Measurements from ENCODE around the gene FGD5. TPM values are rescaled to one million over a fixed set of nuclear protein-coding genes. Genes with fewer than 3 reads are reported as not detected.

The FGD5 gene
- total and polyA plus RNA-seq, 9 of the 15 experiments (the other 6 are each of a cell fraction or from before 2014, with no cell fraction given): 0.18 TPM; not detected in 8

- TF ChIP-seq C11orf30 (IDR thresholded peaks at IDR 0.05; ENCODE audit: low read depth): no peak
- no peak for TF ChIP-seq MAFG (tag; conservative IDR thresholded peaks at IDR 0.05)
These were observed 16.9 kb upstream of the FGD5 start (continued) for GRCh38 chr3:14801668-14802380.

GRCh38 chr3:14802381-14802731, 16.4 kb upstream of the FGD5 start:
- intact Hi-C loops (cut with micrococcal nuclease) (no loop called here), in situ Hi-C loops (cut with MboI) (no loop called here)
- no TSS peak for BruUV-seq (replicated peaks)
- peaks cover 0 to 5% of the 10 kb centered on the region in 2 experiments; a peak in 3 of 5 replicates for H3K4me1 ChIP-seq (replicated peaks in 1 of 2; ENCODE audit: control insufficient read depth in 2 of 2, insufficient read depth in 2 of 2, low read length in 2 of 2)
- no peak for TF ChIP-seq ZNF766 (CRISPR knock-in tag; conservative IDR thresholded peaks at IDR 0.05)
- no peak for DNase-seq (ENCODE audit: extremely low read depth in 1 of 4, low spot score in 3 of 4)
- POLR2A ChIA-PET: interaction anchor here (0.6 to 1.0 kb wide), 3 partner anchors 20 to 983 kb away, joined by 3 read pairs; no protein-coding TSS in a partner anchor
- no peaks in the 10 kb centered on the region for H3K79me2 ChIP-seq (ENCODE audit: control insufficient read depth, insufficient read depth, low read length)
- H3K9ac ChIP-seq (ENCODE audit: insufficient read depth in 1 of 2, low read depth in 2 of 2, low read length in 2 of 2): no peak overlapping the region
- H3K9me3 ChIP-seq (replicated peaks; ENCODE audit: control insufficient read depth, insufficient read depth, low read depth, low read length): no peaks in the 10 kb centered on the region
- no peak for ATAC-seq
- H3K27me3 ChIP-seq (ENCODE audit: control insufficient read depth in 2 of 2, insufficient read depth in 2 of 2, low read length in 2 of 2): peaks cover 28 to 85% of the 10 kb centered on the region in 2 experiments
- no peak overlapping the region for H2AFZ ChIP-seq (ENCODE audit: low read depth, low read length)
- H3K4me2 ChIP-seq (ENCODE audit: insufficient read depth, low read length): no peak overlapping the region
- CTCF ChIA-PET (ENCODE audit: low intra/inter-chr PET ratio): no interaction called here
- peaks cover 7% of the 10 kb centered on the region; the same call in 1 of the 2 replicates for H4K20me1 ChIP-seq (replicated peaks; ENCODE audit: control insufficient read depth, insufficient read depth, low read length)
- WGBS (ENCODE audit: insufficient coverage, low coverage, missing lambda C conversion rate): 2% methylated on average over 7 of the region's 7 CpGs
- FAIRE-seq: no peak
- no peak overlapping the region for H3K4me3 ChIP-seq
- no peaks in the 10 kb centered on the region for H3K36me3 ChIP-seq (ENCODE audit: control insufficient read depth, insufficient read depth, low read length)
- H3K27ac ChIP-seq (ENCODE audit: extremely low read depth, low read depth, low read length): no peak overlapping the region
- H3K9me1 ChIP-seq (ENCODE audit: control insufficient read depth, insufficient read depth, low read length): no peaks in the 10 kb centered on the region

All from K562 (cell line).